GM23248 (cell line): Measurements from ENCODE around the gene PFN3. TPM values are rescaled to one million over a fixed set of nuclear protein-coding genes. Genes with fewer than 3 reads are reported as not detected.

ENCODE experiments used
- DNase-seq: peaks from one replicate; pipeline ENCODE4 v3.0.0-alpha.2; 2015
- H2AFZ ChIP-seq: fragments of 200-600 bp; sonication (generic); 2 replicates; pipeline ENCODE4 v1.6.1; 2016; ENCODE audit warnings: antibody characterized with exemption
- H3F3A ChIP-seq: fragments of 200-600 bp; sonication (generic); 2 replicates; pipeline ENCODE4 v1.6.1; 2016; ENCODE audit warnings: mild to moderate bottlenecking, antibody characterized with exemption, mixed run types; ENCODE audit not compliant: insufficient read depth
- H3K27ac ChIP-seq: fragments of 200-600 bp; sonication (generic); 2 replicates; pipeline ENCODE4 v1.5.1; 2016; ENCODE audit warnings: mild to moderate bottlenecking
- H3K27me3 ChIP-seq: fragments of 200-600 bp; sonication (generic); replicated peaks from 2 replicates; pipeline ENCODE4 v1.6.1; 2016; ENCODE audit warnings: mild to moderate bottlenecking; ENCODE audit not compliant: insufficient read depth
- H3K36me3 ChIP-seq: fragments of 200-600 bp; sonication (generic); 2 replicates; pipeline ENCODE4 v1.6.1; 2016; ENCODE audit warnings: low read depth, mild to moderate bottlenecking
- H3K4me1 ChIP-seq: fragments of 200-600 bp; sonication (generic); 2 replicates; pipeline ENCODE4 v1.6.1; 2016; ENCODE audit warnings: mild to moderate bottlenecking; ENCODE audit not compliant: insufficient read depth
- H3K4me2 ChIP-seq: fragments of 200-600 bp; sonication (generic); one replicate; pipeline ENCODE4 v1.6.1; 2016; ENCODE audit warnings: mild to moderate bottlenecking; ENCODE audit not compliant: unreplicated experiment
- H3K4me3 ChIP-seq: fragments of 200-600 bp; sonication (generic); 2 replicates; pipeline ENCODE4 v1.5.1; 2016; ENCODE audit warnings: mild to moderate bottlenecking
- H3K79me2 ChIP-seq: fragments of 200-600 bp; sonication (generic); 2 replicates; pipeline ENCODE4 v1.6.1; 2016; ENCODE audit warnings: mild to moderate bottlenecking; ENCODE audit not compliant: insufficient read depth
- H3K9ac ChIP-seq: fragments of 200-600 bp; sonication (generic); 2 replicates; pipeline ENCODE4 v1.6.1; 2016; ENCODE audit warnings: mild to moderate bottlenecking
- H3K9me2 ChIP-seq: fragments of 200-600 bp; sonication (generic); 2 replicates; pipeline ENCODE4 v1.6.1; 2016; ENCODE audit warnings: mixed run types, mild to moderate bottlenecking, moderate library complexity; ENCODE audit not compliant: insufficient read depth
- H3K9me3 ChIP-seq: fragments of 200-600 bp; sonication (generic); one replicate; pipeline ENCODE4 v1.6.1; 2017; ENCODE audit warnings: low read depth
- H4K20me1 ChIP-seq: fragments of 200-600 bp; sonication (generic); 2 replicates; pipeline ENCODE4 v1.6.0; 2016; ENCODE audit not compliant: insufficient read depth
- EZH2 ChIP-seq: fragments of 200-600 bp; sonication (generic); IDR thresholded peaks from 2 replicates; pipeline ENCODE4 v1.6.1; 2018; ENCODE audit warnings: antibody characterized with exemption, mild to moderate bottlenecking; ENCODE audit not compliant: insufficient read depth, poor library complexity, severe bottlenecking
- EZH2phosphoT487 ChIP-seq: fragments of 200-600 bp; sonication (generic); IDR thresholded peaks from 2 replicates; pipeline ENCODE4 v1.6.1; 2018; ENCODE audit warnings: antibody characterized with exemption, moderate library complexity, mild to moderate bottlenecking, low read depth; ENCODE audit not compliant: insufficient read depth
- WGBS, 2 experiments: methylation state at CpG; one replicate each; pipeline ENCODE4 v1.1.6; 2015 to 2017; ENCODE audit warnings: low lambda C conversion rate in 2 of 2, low coverage in 1 of 2; ENCODE audit errors: missing lambda C conversion rate in 2 of 2; 5-methylcytosine and 5-hydroxymethylcytosine counted together
- in situ Hi-C: fragments of 300-500 bp; cut with MboI; formaldehyde crosslinking; loops from 2 replicates; pipeline ENCODE4 v1.15.0; 2020
- polyA plus RNA-seq: library from polyadenylated mRNA; unstranded; fragments of >200 nt; fragmentation: Nextera tagmentation; extraction: Ambion mirVana; gene quantifications from 2 replicates; pipeline ENCODE4 v1.2.1, GENCODE V29; 2016
- total RNA-seq: library from RNA; depleted of rRNA; stranded (reverse); fragments of >200 nt; shearing (Covaris generic); gene quantifications from 2 replicates; pipeline ENCODE4 v1.2.3, GENCODE V29; 2014

Gene PFN3
- total and polyA plus RNA-seq, 2 experiments from 2014 or later = not detected

DNA sequence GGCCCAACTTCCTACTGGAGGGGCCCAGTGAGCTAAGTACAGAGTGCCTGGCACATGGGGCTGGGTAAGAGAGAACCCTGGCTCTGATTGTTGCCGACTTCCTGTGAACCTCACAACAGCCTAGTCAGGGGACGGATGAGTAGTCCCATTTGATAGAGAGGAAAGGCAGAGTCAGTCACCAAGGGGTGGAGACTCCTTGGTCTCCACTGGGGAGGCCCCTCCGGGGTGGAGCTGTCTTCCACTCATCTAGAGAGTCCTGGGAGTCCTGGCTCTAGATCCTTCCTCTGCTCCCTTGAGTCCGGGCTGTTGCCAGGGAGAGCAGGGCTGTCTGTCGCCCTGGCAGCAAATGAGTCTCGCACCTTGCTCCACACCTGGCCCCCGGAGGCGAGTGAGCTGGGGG lies 34.0 kb upstream of the PFN3 start:
- H3K4me1 ChIP-seq = no peaks in the 10 kb centered on the region
- no peak overlapping the region for H3K4me2 ChIP-seq
- in situ Hi-C loops = no loop called here
- no peak for TF ChIP-seq EZH2
- TF ChIP-seq EZH2phosphoT487 = no peak
- no peaks in the 10 kb centered on the region; the same call in 1 of the 2 replicates for H3K36me3 ChIP-seq
- DNase-seq = no peak
- 0 out of 2 replicates have a peak, but pooled peaks cover 3% of the 10 kb centered on the region for H3K79me2 ChIP-seq
- no peaks in the 10 kb centered on the region for H4K20me1 ChIP-seq
- no peaks in the 10 kb centered on the region for H3F3A ChIP-seq
- H3K27ac ChIP-seq = no peak overlapping the region
- no peaks in the 10 kb centered on the region for H3K27me3 ChIP-seq
- no peaks in the 10 kb centered on the region for H3K9me2 ChIP-seq
- H3K4me3 ChIP-seq = no peak overlapping the region
- H3K9me3 ChIP-seq = no peaks in the 10 kb centered on the region
- no peak overlapping the region for H2AFZ ChIP-seq
- H3K9ac ChIP-seq = no peak overlapping the region
- WGBS, 2 experiments = 92% methylated on average over 8 of the region's 8 CpGs

DNA sequence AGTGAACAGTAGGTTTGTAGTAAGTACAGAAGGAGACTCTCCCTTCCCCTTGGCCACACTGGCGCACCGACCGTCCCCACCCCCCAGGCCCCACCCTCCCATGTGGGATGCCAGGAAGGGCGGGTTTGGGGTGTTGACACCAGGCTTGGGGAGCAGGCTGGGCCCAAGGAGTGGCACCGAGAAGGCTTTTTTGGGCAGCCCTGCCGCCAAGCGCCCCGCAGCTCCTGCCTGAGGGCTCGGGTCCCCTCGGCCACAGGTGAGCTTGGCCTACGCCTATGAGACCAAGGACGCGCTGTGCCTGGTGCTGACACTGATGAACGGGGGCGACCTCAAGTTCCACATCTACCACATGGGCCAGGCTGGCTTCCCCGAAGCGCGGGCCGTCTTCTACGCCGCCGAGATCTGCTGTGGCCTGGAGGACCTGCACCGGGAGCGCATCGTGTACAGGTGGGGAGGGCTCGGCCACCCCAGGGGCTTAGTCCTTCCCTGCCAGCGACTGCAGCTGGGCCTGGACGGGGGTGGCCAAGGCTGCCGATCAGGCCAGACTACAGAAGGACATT lies 33.3 kb upstream of the PFN3 start:
- H3K4me2 ChIP-seq = no peak overlapping the region
- WGBS, 2 experiments = 95% methylated on average over 21 to 27 of the region's 29 CpGs
- no peak overlapping the region for H3K9ac ChIP-seq
- TF ChIP-seq EZH2 (no peak), EZH2phosphoT487 (no peak)
- no peaks in the 10 kb centered on the region; the same call in 1 of the 2 replicates for H3K36me3 ChIP-seq
- no peaks in the 10 kb centered on the region for H3K4me1 ChIP-seq
- no peak for DNase-seq
- H3K9me2 ChIP-seq = no peaks in the 10 kb centered on the region
- H3K9me3 ChIP-seq = no peaks in the 10 kb centered on the region
- peaks cover 10% of the 10 kb centered on the region for H3K79me2 ChIP-seq
- H3K27ac ChIP-seq = no peak overlapping the region
- H3F3A ChIP-seq = no peaks in the 10 kb centered on the region
- in situ Hi-C loops = no loop called here
- no peaks in the 10 kb centered on the region for H3K27me3 ChIP-seq
- no peak overlapping the region for H2AFZ ChIP-seq
- H3K4me3 ChIP-seq = no peak overlapping the region
- H4K20me1 ChIP-seq = no peaks in the 10 kb centered on the region

DNA sequence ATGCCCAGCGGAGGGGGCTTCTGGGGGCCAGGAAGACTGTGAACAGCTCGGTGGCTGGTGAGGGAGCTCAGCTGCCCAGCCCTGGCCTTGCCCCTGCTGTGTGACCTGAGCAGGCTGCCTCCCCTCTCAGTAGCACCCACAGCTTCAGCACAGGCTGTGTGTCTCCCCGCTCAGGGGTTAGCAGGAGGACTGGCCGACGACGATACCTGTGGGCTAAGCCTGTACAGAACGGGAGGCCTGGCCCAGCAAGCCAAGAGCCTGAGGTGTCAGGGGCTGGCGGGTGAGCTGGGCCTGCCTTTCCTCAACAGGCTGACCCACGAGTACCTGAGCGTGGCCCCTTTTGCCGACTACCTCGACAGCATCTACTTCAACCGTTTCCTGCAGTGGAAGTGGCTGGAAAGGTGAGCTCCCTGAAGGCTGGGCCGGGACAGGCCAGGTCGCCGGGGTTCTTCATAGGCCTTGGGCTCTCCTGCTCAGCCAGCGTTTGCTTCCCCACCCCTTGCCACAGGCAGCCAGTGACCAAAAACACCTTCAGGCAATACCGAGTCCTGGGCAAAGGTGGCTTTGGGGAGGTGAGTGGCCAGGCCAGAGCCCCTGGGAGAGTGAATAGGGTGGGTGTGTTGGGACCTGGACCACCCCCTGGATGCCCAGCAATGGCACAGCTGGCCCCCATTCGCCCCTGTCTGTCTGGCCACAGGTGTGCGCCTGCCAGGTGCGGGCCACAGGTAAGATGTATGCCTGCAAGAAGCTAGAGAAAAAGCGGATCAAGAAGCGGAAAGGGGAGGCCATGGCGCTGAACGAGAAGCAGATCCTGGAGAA lies 32.6 kb upstream of the PFN3 start:
- Histone ChIP-seq H4K20me1 (no peaks in the 10 kb centered on the region), H3K4me1 (peaks cover under 1% of the 10 kb centered on the region; the same call in 1 of the 2 replicates), H3K27me3 (no peaks in the 10 kb centered on the region), H3K79me2 (peaks cover 16% of the 10 kb centered on the region), H3K4me3 (no peak overlapping the region), H3K9me3 (no peaks in the 10 kb centered on the region), H3K36me3 (no peaks in the 10 kb centered on the region; the same call in 1 of the 2 replicates), H3K27ac (no peak overlapping the region), H3K4me2 (no peak overlapping the region), H3F3A (no peaks in the 10 kb centered on the region), H2AFZ (no peak overlapping the region), H3K9me2 (no peaks in the 10 kb centered on the region), H3K9ac (no peak overlapping the region)
- no peak for DNase-seq
- 93 to 94% methylated on average over 21 to 25 of the region's 25 CpGs for WGBS, 2 experiments
- in situ Hi-C loops = no loop called here
- TF ChIP-seq EZH2phosphoT487 (no peak), EZH2 (no peak)

DNA sequence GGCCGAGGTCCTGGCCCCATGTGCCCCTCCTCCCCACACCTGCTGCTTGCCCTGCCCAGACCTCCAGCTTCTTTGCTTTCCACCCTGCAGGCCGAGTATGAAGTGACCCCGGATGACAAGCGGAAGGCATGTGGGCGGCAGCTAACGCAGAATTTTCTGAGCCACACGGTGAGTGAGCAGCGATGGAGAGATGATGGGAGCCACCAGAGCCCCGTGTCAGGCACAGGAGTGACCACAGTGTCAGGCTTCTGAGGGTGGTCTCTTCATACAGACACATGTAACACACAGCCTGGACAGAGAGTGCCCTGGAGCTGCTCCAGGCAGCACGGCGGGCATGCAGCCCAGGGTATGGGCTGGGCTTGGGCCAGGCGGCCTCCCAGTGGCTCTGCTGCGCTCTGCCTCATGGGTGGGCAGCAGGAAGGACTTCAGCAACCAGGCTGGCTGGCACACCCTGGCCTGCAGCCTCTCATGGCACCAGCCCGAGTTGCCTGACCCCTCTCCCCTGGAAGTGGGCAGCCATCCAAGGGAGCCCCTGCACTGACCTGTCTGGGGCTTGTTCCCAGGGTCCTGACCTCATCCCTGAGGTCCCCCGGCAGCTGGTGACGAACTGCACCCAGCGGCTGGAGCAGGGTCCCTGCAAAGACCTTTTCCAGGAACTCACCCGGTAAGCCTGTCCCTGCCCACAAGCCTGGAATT lies 31.8 kb upstream of the PFN3 start:
- Histone ChIP-seq H3K9ac (no peak overlapping the region), H2AFZ (no peak overlapping the region), H3K27me3 (no peaks in the 10 kb centered on the region), H4K20me1 (no peaks in the 10 kb centered on the region), H3K4me3 (no peak overlapping the region), H3K4me2 (no peak overlapping the region), H3K79me2 (peaks cover 24% of the 10 kb centered on the region), H3F3A (no peaks in the 10 kb centered on the region), H3K27ac (no peak overlapping the region), H3K36me3 (no peaks in the 10 kb centered on the region; the same call in 1 of the 2 replicates), H3K9me2 (no peaks in the 10 kb centered on the region), H3K4me1 (peaks cover 8% of the 10 kb centered on the region), H3K9me3 (no peaks in the 10 kb centered on the region)
- 87 to 90% methylated on average over 16 to 17 of the region's 18 CpGs for WGBS, 2 experiments
- in situ Hi-C loops = no loop called here
- TF ChIP-seq EZH2 (no peak), EZH2phosphoT487 (no peak)
- no peak for DNase-seq
